Esophagus squamous epithelium (tissue), 4 donors: ENCODE results near the gene BICD2.

Source experiments
- POLR2A ChIP-seq, 4 donors: fragments of 450-650 bp; IDR thresholded peaks; one replicate each; pipeline ENCODE4 v1.6.1; 2017; ENCODE audit warnings: antibody characterized with exemption in 4 of 4, mild to moderate bottlenecking in 4 of 4, moderate library complexity in 3 of 4
- TF ChIP-seq, protein P1 (sequence below), 6 experiments: fragments of 450-650 bp in 4 of 6; fragments of 200-600 bp in 2 of 6; sonication (generic) in 2 of 6; IDR thresholded peaks; one replicate each; pipeline ENCODE4 v1.5.1; 2016 to 2019; ENCODE audit warnings: antibody characterized with exemption in 6 of 6, mild to moderate bottlenecking in 4 of 6, moderate library complexity in 4 of 6

DNA sequence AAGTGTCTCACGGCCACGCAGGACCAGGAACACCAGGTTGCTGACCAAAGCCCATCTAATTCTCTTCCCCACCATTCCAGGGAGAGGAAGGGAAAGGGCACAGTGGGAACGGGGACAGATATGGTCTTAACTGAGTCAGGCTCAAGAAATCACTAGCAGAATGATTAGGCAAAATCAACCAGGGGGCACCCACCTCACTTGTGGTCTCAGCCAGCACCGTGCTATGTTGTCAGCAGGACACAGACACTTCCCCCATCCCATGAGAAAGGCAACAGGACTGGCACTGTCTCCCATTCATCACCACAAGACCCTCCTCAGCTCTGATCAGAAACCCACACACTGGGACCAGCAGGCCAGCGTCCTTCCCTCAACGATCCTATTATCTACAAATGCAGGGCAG lies 2.9 kb downstream of the BICD2 start:
- TF ChIP-seq, protein P1, sequence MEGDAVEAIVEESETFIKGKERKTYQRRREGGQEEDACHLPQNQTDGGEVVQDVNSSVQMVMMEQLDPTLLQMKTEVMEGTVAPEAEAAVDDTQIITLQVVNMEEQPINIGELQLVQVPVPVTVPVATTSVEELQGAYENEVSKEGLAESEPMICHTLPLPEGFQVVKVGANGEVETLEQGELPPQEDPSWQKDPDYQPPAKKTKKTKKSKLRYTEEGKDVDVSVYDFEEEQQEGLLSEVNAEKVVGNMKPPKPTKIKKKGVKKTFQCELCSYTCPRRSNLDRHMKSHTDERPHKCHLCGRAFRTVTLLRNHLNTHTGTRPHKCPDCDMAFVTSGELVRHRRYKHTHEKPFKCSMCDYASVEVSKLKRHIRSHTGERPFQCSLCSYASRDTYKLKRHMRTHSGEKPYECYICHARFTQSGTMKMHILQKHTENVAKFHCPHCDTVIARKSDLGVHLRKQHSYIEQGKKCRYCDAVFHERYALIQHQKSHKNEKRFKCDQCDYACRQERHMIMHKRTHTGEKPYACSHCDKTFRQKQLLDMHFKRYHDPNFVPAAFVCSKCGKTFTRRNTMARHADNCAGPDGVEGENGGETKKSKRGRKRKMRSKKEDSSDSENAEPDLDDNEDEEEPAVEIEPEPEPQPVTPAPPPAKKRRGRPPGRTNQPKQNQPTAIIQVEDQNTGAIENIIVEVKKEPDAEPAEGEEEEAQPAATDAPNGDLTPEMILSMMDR (IDR thresholded peaks at IDR 0.05) = no peak
- TF ChIP-seq POLR2A (IDR thresholded peaks at IDR 0.05) = no peak
